Ishikawa (cell line): ENCODE results near the gene ASCC1.

Source experiments
- CEBPB ChIP-seq: IDR thresholded peaks from 2 replicates; pipeline ENCODE4 v1.6.1; 2012
- CREB1 ChIP-seq: IDR thresholded peaks from 2 replicates; pipeline ENCODE4 v1.6.1; 2012; ENCODE audit warnings: low read depth
- EGR1 ChIP-seq: IDR thresholded peaks from 2 replicates; pipeline ENCODE4 v1.6.1; 2012
- EP300 ChIP-seq: IDR thresholded peaks from 2 replicates; pipeline ENCODE4 v1.6.1; 2012; ENCODE audit warnings: borderline replicate concordance
- FOXM1 ChIP-seq: IDR thresholded peaks from 2 replicates; pipeline ENCODE4 v1.6.1; 2012; ENCODE audit warnings: low read depth, borderline replicate concordance
- NFIC ChIP-seq: IDR thresholded peaks from 2 replicates; pipeline ENCODE4 v1.6.1; 2012
- RAD21 ChIP-seq: IDR thresholded peaks from 2 replicates; pipeline ENCODE4 v1.6.1; 2012; ENCODE audit warnings: low read depth
- TAF1 ChIP-seq: IDR thresholded peaks from 2 replicates; pipeline ENCODE4 v1.6.1; 2012; ENCODE audit warnings: low read depth, mild to moderate bottlenecking
- TCF12 ChIP-seq: IDR thresholded peaks from 2 replicates; pipeline ENCODE4 v1.6.1; 2012; ENCODE audit warnings: low read depth
- TEAD4 ChIP-seq: IDR thresholded peaks from 2 replicates; pipeline ENCODE4 v1.6.1; 2012
- USF1 ChIP-seq: IDR thresholded peaks from 2 replicates; pipeline ENCODE4 v1.6.1; 2012
- YY1 ChIP-seq: IDR thresholded peaks from 2 replicates; pipeline ENCODE4 v1.6.1; 2012; ENCODE audit warnings: low read depth
- ZBTB7A ChIP-seq: IDR thresholded peaks from 2 replicates; pipeline ENCODE4 v1.6.1; 2012; ENCODE audit warnings: low read depth
- TF ChIP-seq, protein P1 (sequence below): IDR thresholded peaks from 2 replicates; pipeline ENCODE4 v1.6.1; 2012; ENCODE audit warnings: low read depth, mild to moderate bottlenecking
- TF ChIP-seq, protein P2 (sequence below): IDR thresholded peaks from 2 replicates; pipeline ENCODE4 v1.6.1; 2012

Gene ASCC1

GRCh38 chr10:72146559-72147323 is 69.3 kb downstream of the ASCC1 start:
- TF ChIP-seq, protein P1, sequence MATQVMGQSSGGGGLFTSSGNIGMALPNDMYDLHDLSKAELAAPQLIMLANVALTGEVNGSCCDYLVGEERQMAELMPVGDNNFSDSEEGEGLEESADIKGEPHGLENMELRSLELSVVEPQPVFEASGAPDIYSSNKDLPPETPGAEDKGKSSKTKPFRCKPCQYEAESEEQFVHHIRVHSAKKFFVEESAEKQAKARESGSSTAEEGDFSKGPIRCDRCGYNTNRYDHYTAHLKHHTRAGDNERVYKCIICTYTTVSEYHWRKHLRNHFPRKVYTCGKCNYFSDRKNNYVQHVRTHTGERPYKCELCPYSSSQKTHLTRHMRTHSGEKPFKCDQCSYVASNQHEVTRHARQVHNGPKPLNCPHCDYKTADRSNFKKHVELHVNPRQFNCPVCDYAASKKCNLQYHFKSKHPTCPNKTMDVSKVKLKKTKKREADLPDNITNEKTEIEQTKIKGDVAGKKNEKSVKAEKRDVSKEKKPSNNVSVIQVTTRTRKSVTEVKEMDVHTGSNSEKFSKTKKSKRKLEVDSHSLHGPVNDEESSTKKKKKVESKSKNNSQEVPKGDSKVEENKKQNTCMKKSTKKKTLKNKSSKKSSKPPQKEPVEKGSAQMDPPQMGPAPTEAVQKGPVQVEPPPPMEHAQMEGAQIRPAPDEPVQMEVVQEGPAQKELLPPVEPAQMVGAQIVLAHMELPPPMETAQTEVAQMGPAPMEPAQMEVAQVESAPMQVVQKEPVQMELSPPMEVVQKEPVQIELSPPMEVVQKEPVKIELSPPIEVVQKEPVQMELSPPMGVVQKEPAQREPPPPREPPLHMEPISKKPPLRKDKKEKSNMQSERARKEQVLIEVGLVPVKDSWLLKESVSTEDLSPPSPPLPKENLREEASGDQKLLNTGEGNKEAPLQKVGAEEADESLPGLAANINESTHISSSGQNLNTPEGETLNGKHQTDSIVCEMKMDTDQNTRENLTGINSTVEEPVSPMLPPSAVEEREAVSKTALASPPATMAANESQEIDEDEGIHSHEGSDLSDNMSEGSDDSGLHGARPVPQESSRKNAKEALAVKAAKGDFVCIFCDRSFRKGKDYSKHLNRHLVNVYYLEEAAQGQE, result no peak
- TF ChIP-seq USF1 (no peak), TCF12 (no peak), ZBTB7A (no peak), CREB1 (no peak), EGR1 (no peak), YY1 (no peak), RAD21 (no peak), FOXM1 (no peak), TAF1 (no peak), EP300 (no peak), NFIC (no peak), TEAD4 (no peak), CEBPB (no peak)
- TF ChIP-seq, protein P2, sequence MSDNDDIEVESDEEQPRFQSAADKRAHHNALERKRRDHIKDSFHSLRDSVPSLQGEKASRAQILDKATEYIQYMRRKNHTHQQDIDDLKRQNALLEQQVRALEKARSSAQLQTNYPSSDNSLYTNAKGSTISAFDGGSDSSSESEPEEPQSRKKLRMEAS, result no peak

GRCh38 chr10:72146071-72146470 is 70.0 kb downstream of the ASCC1 start:
- TF ChIP-seq YY1 (peak; percentile 76), TEAD4 (peak; percentile 84), TCF12 (no peak), CEBPB (no peak)

- TF ChIP-seq TEAD4 (no peak), NFIC (no peak), RAD21 (no peak), TAF1 (no peak), CREB1 (no peak), EP300 (no peak), TCF12 (no peak), EGR1 (no peak), CEBPB (no peak), USF1 (no peak), ZBTB7A (no peak)
- TF ChIP-seq, protein P2, result no peak
- TF ChIP-seq, protein P1, result no peak
Observed at GRCh38 chr10:72145657-72146056, 70.4 kb downstream of the ASCC1 start.

GRCh38 chr10:72140850-72141249 is 75.2 kb downstream of the ASCC1 start:
- TF ChIP-seq YY1 (no peak), FOXM1 (no peak), USF1 (no peak), CEBPB (no peak), TAF1 (no peak), CREB1 (no peak), TCF12 (no peak), EP300 (no peak)
- TF ChIP-seq, protein P1, result no peak
